GM12865 (cell line): ENCODE results near the gene IL1RAP.

ENCODE experiments used
- DNase-seq: peaks from one replicate; pipeline ENCODE4 v3.0.0; 2010; ENCODE audit warnings: low read depth
- H3K4me3 ChIP-seq: 2 replicates; pipeline ENCODE4 v1.5.1; 2011; ENCODE audit warnings: mild to moderate bottlenecking, low read depth, low read length, control low read depth
- TF ChIP-seq, protein P1 (sequence below): IDR thresholded peaks from 2 replicates; pipeline ENCODE4 v1.5.1; 2011; ENCODE audit warnings: low read length, control low read depth, low read depth, inconsistent platforms; ENCODE audit not compliant: insufficient read depth; ENCODE audit errors: missing control alignments

IL1RAP gene

DNA sequence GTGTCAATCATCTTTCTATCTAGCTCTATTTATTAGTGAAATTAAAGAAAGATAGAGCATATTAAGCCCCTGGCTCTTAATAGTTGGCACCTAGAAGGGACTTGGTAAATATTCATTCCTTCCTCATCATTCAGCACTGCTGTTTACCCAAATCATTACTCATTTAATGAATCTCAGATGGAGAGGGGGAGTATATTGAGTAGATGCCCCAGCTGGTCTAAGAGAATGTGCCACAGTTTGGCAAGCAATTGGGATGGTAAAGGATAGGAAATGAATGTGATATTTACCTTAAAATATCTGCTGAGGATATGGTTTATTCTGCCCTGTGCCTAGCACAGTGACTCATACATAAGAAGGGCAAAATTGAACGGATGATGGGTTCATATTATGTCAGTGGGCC is 6.0 kb downstream of the IL1RAP start:
- no peak overlapping the region for H3K4me3 ChIP-seq
- DNase-seq: no peak
- TF ChIP-seq, protein P1, sequence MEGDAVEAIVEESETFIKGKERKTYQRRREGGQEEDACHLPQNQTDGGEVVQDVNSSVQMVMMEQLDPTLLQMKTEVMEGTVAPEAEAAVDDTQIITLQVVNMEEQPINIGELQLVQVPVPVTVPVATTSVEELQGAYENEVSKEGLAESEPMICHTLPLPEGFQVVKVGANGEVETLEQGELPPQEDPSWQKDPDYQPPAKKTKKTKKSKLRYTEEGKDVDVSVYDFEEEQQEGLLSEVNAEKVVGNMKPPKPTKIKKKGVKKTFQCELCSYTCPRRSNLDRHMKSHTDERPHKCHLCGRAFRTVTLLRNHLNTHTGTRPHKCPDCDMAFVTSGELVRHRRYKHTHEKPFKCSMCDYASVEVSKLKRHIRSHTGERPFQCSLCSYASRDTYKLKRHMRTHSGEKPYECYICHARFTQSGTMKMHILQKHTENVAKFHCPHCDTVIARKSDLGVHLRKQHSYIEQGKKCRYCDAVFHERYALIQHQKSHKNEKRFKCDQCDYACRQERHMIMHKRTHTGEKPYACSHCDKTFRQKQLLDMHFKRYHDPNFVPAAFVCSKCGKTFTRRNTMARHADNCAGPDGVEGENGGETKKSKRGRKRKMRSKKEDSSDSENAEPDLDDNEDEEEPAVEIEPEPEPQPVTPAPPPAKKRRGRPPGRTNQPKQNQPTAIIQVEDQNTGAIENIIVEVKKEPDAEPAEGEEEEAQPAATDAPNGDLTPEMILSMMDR: no peak

DNA sequence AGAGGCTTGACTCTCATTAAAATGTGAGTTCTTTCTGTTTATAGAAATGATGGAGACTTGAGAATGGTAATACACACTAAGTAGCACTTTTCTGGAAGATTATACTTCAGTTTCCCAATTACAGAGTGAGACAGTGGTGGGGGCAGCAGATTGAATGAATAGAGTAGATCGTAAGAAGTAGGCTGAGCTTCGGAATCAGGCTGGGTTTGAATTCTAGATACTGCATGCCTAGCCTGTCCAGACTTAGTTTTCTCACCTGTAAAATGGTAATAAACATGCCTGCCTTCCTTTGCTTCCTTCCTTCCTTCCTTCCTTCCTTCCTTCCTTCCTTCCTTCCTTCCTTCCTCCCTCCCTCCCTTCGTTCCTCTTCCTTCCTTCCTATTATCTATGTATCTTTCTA is 8.1 kb downstream of the IL1RAP start:
- TF ChIP-seq, protein P1: no peak
- H3K4me3 ChIP-seq: no peak overlapping the region
- DNase-seq: no peak

DNA sequence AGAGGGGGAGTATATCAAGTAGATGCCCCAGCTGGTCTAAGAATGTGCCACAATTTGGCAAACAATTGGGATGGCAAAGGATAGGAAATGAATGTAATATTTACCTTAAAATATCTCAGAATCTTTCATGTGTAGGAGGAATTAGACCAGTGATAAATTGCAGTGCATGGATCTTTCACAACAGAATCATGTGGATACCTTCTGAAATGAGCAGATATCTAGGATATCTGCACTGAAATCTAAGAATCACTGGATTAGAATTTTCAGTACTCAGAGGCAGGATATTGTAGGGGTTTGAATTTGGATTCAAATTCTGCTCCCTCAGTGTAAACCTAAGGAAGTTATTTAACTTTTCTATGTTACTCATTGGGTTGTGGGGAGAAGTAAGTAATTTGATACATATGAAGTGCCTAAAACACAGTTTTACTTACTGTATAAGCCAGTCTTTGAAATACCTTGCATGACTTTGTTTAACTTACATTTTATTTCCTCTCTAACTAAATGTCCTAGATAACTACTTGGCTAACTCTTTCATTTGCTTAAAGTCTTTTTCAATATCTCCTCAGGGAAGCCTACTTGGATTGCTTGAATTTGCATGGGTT is 8.8 kb downstream of the IL1RAP start:
- DNase-seq: no peak
- TF ChIP-seq, protein P1: no peak
- no peak overlapping the region for H3K4me3 ChIP-seq

DNA sequence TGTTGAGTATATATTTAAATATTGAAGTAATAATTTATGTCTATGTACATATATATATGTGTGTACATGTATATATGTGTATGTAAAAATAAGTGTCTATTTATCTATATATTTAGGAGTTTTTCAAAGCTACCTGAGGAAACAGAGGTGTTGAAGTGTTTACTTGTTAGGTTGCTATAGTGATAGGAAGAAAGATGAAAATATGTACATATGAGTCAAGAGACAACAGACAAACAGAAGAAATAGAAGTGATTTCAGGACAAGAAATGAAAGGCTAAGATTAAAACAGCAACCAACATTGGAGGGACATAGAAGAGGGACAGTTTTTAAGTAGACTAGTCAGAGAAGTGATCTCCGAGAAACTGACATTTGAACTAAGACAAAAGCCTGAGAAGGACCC is 11.1 kb downstream of the IL1RAP start:
- H3K4me3 ChIP-seq: no peak overlapping the region
- TF ChIP-seq, protein P1: no peak
- no peak for DNase-seq

DNA sequence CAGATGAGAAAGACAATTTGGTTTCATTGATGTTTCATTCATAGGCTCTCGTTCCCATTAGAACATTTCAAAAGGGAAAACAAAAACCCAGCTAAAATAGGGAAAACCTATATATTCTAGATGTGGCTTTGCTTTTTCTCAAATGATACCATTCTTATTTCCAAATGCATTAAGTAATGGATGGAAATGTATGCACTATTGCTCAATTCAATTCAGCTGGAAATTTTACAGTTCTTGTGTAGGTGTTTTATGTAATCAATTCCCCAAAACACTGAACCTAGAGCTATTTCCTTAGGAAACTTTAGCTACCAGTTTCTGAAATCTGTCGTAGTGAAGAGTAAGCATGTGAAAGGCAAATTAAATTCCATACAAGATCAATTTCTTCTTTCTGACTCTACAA is 11.7 kb downstream of the IL1RAP start:
- no peak for DNase-seq
- TF ChIP-seq, protein P1: no peak
- no peak overlapping the region for H3K4me3 ChIP-seq

DNA sequence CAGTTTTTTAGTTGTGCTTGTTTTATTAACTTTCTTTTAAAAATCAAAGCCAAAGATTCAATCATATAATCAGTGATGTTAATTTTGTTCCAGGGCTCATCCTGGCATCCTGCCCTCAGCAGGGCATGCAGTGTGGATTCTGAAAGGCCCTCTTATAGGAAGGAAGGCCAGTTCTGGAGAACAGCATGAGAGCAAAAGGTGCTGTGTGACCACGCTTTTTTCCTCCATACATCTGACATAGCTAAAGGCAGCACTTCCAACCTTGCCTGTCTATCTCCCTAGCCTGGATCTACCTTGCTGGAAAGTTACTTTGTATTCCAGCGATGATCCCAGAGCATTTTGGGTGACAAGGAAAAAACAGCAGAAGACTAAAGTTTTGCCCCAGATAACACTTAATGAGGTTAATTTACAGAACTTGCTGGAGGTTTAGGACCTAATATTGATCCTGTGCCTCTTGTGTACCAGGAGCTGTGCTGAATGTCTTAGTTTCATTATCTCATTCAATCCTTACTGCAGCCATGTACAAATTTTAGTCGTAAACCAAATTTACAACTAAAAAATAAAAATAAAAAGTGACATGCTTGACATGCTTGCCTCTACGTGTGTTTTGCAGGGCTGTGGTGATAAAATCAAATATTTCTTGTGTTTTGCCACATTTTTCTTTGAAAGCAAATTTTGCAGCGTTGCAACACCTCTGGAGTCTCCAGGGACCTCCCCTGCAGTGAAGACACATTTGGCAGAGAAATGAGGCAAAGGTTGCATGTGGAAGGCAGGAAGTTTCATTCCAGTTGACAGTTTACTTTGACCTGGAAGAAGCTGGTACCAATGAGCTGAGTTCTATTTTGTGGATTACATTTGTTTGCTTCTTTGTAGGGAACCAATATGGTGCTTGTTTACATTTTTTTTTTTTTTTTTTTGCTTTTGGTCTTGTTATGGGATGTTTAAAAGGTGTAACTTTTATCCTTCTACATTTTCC is 13.2 kb downstream of the IL1RAP start:
- TF ChIP-seq, protein P1: no peak
- no peak for DNase-seq
- no peak overlapping the region for H3K4me3 ChIP-seq
